Adrenal gland (tissue), 12 donors: ENCODE results near the gene LMAN1. TPM values are rescaled to one million over a fixed set of nuclear protein-coding genes. Genes with fewer than 3 reads are reported as not detected.

Source experiments
- DNase-seq, 7 donors: peaks; one replicate each; pipeline ENCODE4 v3.0.0-alpha.2; 2019 to 2020
- H3K27ac ChIP-seq, 5 donors: fragments of 200-600 bp; sonication (generic) in 4 of 5; 1 replicate in 3 of 5; 2 replicates in 2 of 5; pipeline versions ENCODE4 v1.5.1 to v1.8.0; 2016 to 2020; ENCODE audit warnings: mild to moderate bottlenecking in 1 of 5
- H3K27me3 ChIP-seq: fragments of 200-600 bp; 2 replicates; pipeline ENCODE4 v1.8.0; 2021
- H3K36me3 ChIP-seq, 2 donors: fragments of 200-600 bp; replicated peaks in 1 of 2; 1 replicate in 1 of 2; 2 replicates in 1 of 2; pipeline versions ENCODE4 v1.5.1 to v1.8.0; 2018 to 2022
- H3K4me1 ChIP-seq, 2 donors: fragments of 200-600 bp; replicated peaks in 1 of 2; 1 replicate in 1 of 2; 2 replicates in 1 of 2; pipeline versions ENCODE4 v1.5.1 to v1.8.0; 2018 to 2021
- H3K4me3 ChIP-seq, 4 donors: fragments of 200-600 bp; sonication (generic) in 3 of 4; one replicate each; pipeline ENCODE4 v1.5.1; 2016 to 2018
- H3K9me3 ChIP-seq, 3 donors: fragments of 200-600 bp; sonication (generic) in 1 of 3; replicated peaks in 1 of 3; 1 replicate in 2 of 3; 2 replicates in 1 of 3; pipeline versions ENCODE4 v1.5.1 to v1.8.0; 2016 to 2021
- CTCF ChIP-seq, 6 experiments: fragments of 450-650 bp in 4 of 6; fragments of 200-600 bp in 2 of 6; sonication (generic) in 1 of 6; IDR thresholded peaks; 1 replicate in 5 of 6; 2 replicates in 1 of 6; pipeline versions ENCODE4 v1.5.1 to v1.8.0; 2016 to 2021; ENCODE audit warnings: antibody characterized with exemption in 6 of 6, mild to moderate bottlenecking in 2 of 6, moderate library complexity in 1 of 6
- POLR2A ChIP-seq, 2 donors: fragments of 450-650 bp; IDR thresholded peaks; one replicate each; pipeline ENCODE4 v1.6.1; 2017; ENCODE audit warnings: antibody characterized with exemption in 2 of 2, mild to moderate bottlenecking in 2 of 2, moderate library complexity in 1 of 2
- WGBS, 4 donors: extraction: QIAGEN DNeasy Blood & Tissue Kit in 2 of 4; methylation state at CpG; one replicate each; pipeline versions ENCODE4 v1.1.5 to v1.1.7; 2013 to 2017; 5-methylcytosine and 5-hydroxymethylcytosine counted together
- intact Hi-C, 2 donors: fragments of 100-400 bp; cut with DNase I; formaldehyde crosslinking; loops; one replicate each; pipeline versions ENCODE4 v1.14.1 to v1.15.0; 2022 to 2023
- polyA plus RNA-seq, 3 donors: library from polyadenylated mRNA; stranded (reverse); fragments of 200-250 nt in 2 of 3; fragments of 350-450 nt in 1 of 3; fragmentation: Illumina TruSeq in 1 of 3; extraction: RNeasy Lipid Tissue Mini Kit (QIAGEN cat#74804) in 1 of 3; gene quantifications; one replicate each; pipeline ENCODE4 v1.2.3, GENCODE V29; 2013 to 2014
- total RNA-seq, 9 donors: library from RNA; depleted of rRNA in 4 of 9; stranded (reverse); fragments of >200 nt in 4 of 9; fragments of 120-200 nt in 1 of 9; fragmentation: NEBNext Ultra II Directional in 1 of 9; extraction: Animal tissue kit (Norgen Biotek cat#: 25700) in 1 of 9; gene quantifications; one replicate each; pipeline versions ENCODE4 v1.1.0 to v1.2.4, GENCODE V29; 2013 to 2023
- donor health status: healthy with polysubstance abuse.
- donor health status: Bipolar disorder and iron deficiency.
- donor health status: DM: yes; HTN: yes; CAD: no.
- donor health status: DM: no; HTN: no; CAD: no.
- donor health status: DM: no; HTN: no; CAD: no.
- donor health status: DM: yes; HTN: yes; CAD: no.

Gene LMAN1
- total and polyA plus RNA-seq, 12 donors, result 14.3 to 186 (median 89.3) TPM

GRCh38 chr18:59395226-59396175 lies 36.4 kb upstream of the LMAN1 start:
- no peaks in the 10 kb centered on the region for H3K9me3 ChIP-seq
- TF ChIP-seq POLR2A (IDR thresholded peaks at IDR 0.05), result no peak
- TF ChIP-seq CTCF (IDR thresholded peaks at IDR 0.05), result no peak
- intact Hi-C loops, result no loop called here
- no peaks in the 10 kb centered on the region for H3K36me3 ChIP-seq
- H3K4me3 ChIP-seq, result no peak overlapping the region
- H3K4me1 ChIP-seq, result no peaks in the 10 kb centered on the region
- no peak overlapping the region for H3K27ac ChIP-seq
- DNase-seq, result no peak
- WGBS, 4 donors, result 75 to 78% (median 77%) methylated on average over 10 of the region's 10 CpGs
- no peaks in the 10 kb centered on the region for H3K27me3 ChIP-seq

- 78 to 88% (median 86%) methylated on average over 3 of the region's 3 CpGs for WGBS, 4 donors
- no peaks in the 10 kb centered on the region for H3K4me1 ChIP-seq
- no peak overlapping the region for H3K27ac ChIP-seq
- intact Hi-C loops, result no loop called here
- H3K4me3 ChIP-seq, result no peak overlapping the region
- H3K27me3 ChIP-seq, result no peaks in the 10 kb centered on the region
- H3K9me3 ChIP-seq, result no peaks in the 10 kb centered on the region
- TF ChIP-seq POLR2A (IDR thresholded peaks at IDR 0.05) (no peak), CTCF (IDR thresholded peaks at IDR 0.05) (no peak)
- H3K36me3 ChIP-seq, result no peaks in the 10 kb centered on the region
- DNase-seq, result no peak
Observed at GRCh38 chr18:59393381-59393780, 34.3 kb upstream of the LMAN1 start.

GRCh38 chr18:59388817-59389216 lies 29.8 kb upstream of the LMAN1 start:
- TF ChIP-seq CTCF (IDR thresholded peaks at IDR 0.05), result no peak
- no peak for TF ChIP-seq POLR2A (IDR thresholded peaks at IDR 0.05)
- no peaks in the 10 kb centered on the region for H3K4me1 ChIP-seq
- H3K27ac ChIP-seq, result no peak overlapping the region
- no peak overlapping the region for H3K4me3 ChIP-seq
- H3K36me3 ChIP-seq, result no peaks in the 10 kb centered on the region
- 64 to 70% (median 68%) methylated on average over 4 of the region's 4 CpGs for WGBS, 4 donors
- DNase-seq, result no peak
- no peaks in the 10 kb centered on the region for H3K9me3 ChIP-seq
- intact Hi-C loops, result no loop called here
- H3K27me3 ChIP-seq, result no peaks in the 10 kb centered on the region

- no peaks in the 10 kb centered on the region for H3K27me3 ChIP-seq
- intact Hi-C loops, result no loop called here
- no peaks in the 10 kb centered on the region for H3K9me3 ChIP-seq
- TF ChIP-seq POLR2A (IDR thresholded peaks at IDR 0.05) (no peak), CTCF (IDR thresholded peaks at IDR 0.05) (no peak)
- H3K4me1 ChIP-seq, result no peaks in the 10 kb centered on the region
- WGBS, 4 donors, result 73 to 87% (median 78%) methylated on average over 11 of the region's 11 CpGs
- no peak for DNase-seq
- no peak overlapping the region for H3K27ac ChIP-seq
- no peak overlapping the region for H3K4me3 ChIP-seq
- no peaks in the 10 kb centered on the region for H3K36me3 ChIP-seq
Observed at GRCh38 chr18:59387687-59388565, 28.9 kb upstream of the LMAN1 start.
